ENCODE data around the gene MCM3AP.

DNA sequence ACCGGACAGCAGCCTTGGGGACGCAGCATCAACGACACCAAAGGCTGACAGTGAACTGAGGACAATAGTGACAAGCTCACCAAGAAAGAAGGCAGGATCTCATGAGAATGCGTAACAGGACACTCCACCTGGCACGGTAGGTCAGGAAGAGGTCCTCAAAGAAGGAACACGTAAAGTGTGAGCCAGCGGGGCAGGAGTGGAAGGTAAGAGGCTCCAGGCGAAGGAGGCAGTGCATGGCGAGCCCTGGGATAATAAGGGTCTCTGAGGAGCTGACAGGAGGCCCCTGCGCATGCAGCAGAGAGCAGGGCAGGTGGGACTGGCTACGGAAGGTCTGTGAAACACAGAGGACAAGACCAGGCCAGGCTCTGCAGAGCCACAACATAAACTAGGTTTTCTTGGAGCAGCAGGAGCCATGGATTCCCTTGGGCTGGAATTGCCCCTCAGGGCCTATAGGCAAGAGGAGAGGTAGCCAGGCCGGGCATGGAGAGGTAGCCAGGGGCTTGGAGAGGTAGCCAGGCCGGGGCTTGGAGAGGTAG, 65.1 kb downstream of the MCM3AP start:
- no peak for TF ChIP-seq EZH2 (IDR thresholded peaks at IDR 0.05)
- no peak for TF ChIP-seq POLR2AphosphoS5 (IDR thresholded peaks at IDR 0.05; ENCODE audit: borderline replicate concordance, low read depth, low read length)

All from SK-N-MC (cell line).